ENCODE measurements around the gene LAGE3. TPM values are rescaled to one million over a fixed set of nuclear protein-coding genes. Genes with fewer than 3 reads are reported as not detected.

Gene LAGE3
- total RNA-seq, 1 donor from 2014 or later, result 13.4 TPM

- DNase-seq, result no peak
Measured at GRCh38 chrX:154433605-154434004, 45.5 kb downstream of the LAGE3 start.

GRCh38 chrX:154432210-154432609 is 46.9 kb downstream of the LAGE3 start:
- no peak for DNase-seq

- DNase-seq, result no peak
Measured at GRCh38 chrX:154431341-154431740, 47.7 kb downstream of the LAGE3 start.

GRCh38 chrX:154430916-154431315 is 48.2 kb downstream of the LAGE3 start:
- no peak for DNase-seq

- DNase-seq, result no peak
Measured at GRCh38 chrX:154430479-154430878, 48.6 kb downstream of the LAGE3 start.

GRCh38 chrX:154429711-154430110 is 49.4 kb downstream of the LAGE3 start:
- DNase-seq, result no peak

- peak; percentile 83 for DNase-seq
Measured at GRCh38 chrX:154428176-154429171, 50.6 kb downstream of the LAGE3 start, which contains the start of gene ATP6AP1. Gene ATP6AP1, plus strand, starts transcription at chrX:154428677. Its CDS starts 16 bp downstream, at chrX:154428693.

Small RNA genes within 50 kb of the gene (small RNA-seq; reads per million reads assigned to genes)
- gene MIR6858 (not detected), gene RN7SL697P (not detected)

Other genes with a start within 250 kb of the LAGE3 start
- gene OPN1MW3, start 221.7 kb downstream of the LAGE3 start, total RNA-seq, result not detected
- not detected for gene TEX28, start 184.2 kb downstream of the LAGE3 start, total RNA-seq
- gene TKTL1, start 183.5 kb downstream of the LAGE3 start, total RNA-seq, result 2.5 TPM
- 73.0 TPM for gene FLNA, start 104.6 kb downstream of the LAGE3 start, total RNA-seq
- 17.2 TPM for gene EMD, start 100.0 kb downstream of the LAGE3 start, total RNA-seq
- gene RPL10, start 80.9 kb downstream of the LAGE3 start, total RNA-seq, result 2,213 TPM
- gene DNASE1L1, start 70.0 kb downstream of the LAGE3 start, total RNA-seq, result 4.4 TPM
- 10.9 TPM for gene TAFAZZIN, start 67.7 kb downstream of the LAGE3 start, total RNA-seq
- 42.7 TPM for gene ATP6AP1, start 50.6 kb downstream of the LAGE3 start, total RNA-seq
- 192 TPM for gene GDI1, start 42.1 kb downstream of the LAGE3 start, total RNA-seq
- 13.1 TPM for gene FAM50A, start 35.1 kb downstream of the LAGE3 start, total RNA-seq
- gene PLXNA3, start 21.0 kb downstream of the LAGE3 start, total RNA-seq, result 14.5 TPM
- 33.7 TPM for gene UBL4A, start 7.3 kb upstream of the LAGE3 start, total RNA-seq
- 3.4 TPM for gene SLC10A3, start 11.3 kb upstream of the LAGE3 start, total RNA-seq
- gene FAM3A, start 37.0 kb upstream of the LAGE3 start, total RNA-seq, result 8.1 TPM
- gene G6PD, start 67.6 kb upstream of the LAGE3 start, total RNA-seq, result 17.3 TPM
- gene IKBKG, start 68.3 kb upstream of the LAGE3 start, total RNA-seq, result 5.5 TPM
- not detected for gene CTAG1A, start 105.9 kb upstream of the LAGE3 start, total RNA-seq
- gene CTAG1B, start 140.0 kb upstream of the LAGE3 start, total RNA-seq, result not detected
- gene CTAG2, start 174.3 kb upstream of the LAGE3 start, total RNA-seq, result not detected

All from occipital lobe (tissue), 3 donors.